Activated CD4-positive, alpha-beta T cell treated with anti-CD3 and anti-CD28 coated beads for 36 hours (primary cell): ENCODE results near the gene SCGB1D4. TPM values are rescaled to one million over a fixed set of nuclear protein-coding genes. Genes with fewer than 3 reads are reported as not detected.
"Not testable (repeated sequence)": the region's sequence is repeated elsewhere in the genome, so short reads cannot be mapped to it uniquely, and the experiment has no call there.

Experiments used
- ATAC-seq: fragments of 200-7000 bp; cut with Tn5 transposase; one replicate; pipeline ENCODE4 v1.10.0; 2021; ENCODE audit warnings: mild to moderate bottlenecking, moderate library complexity
- CTCF ChIA-PET: fragments of 350-600 bp; sonication (Branson Sonifier 250); formaldehyde crosslinking; loops from one replicate; lab custom pipeline; 2021; ENCODE audit warnings: antibody characterized with exemption; lab: Charles Lee
- POLR2A ChIA-PET: fragments of 350-600 bp; sonication (Branson Sonifier 250); formaldehyde crosslinking; loops from one replicate; lab custom pipeline; 2021; ENCODE audit warnings: antibody characterized with exemption, inconsistent platforms; lab: Charles Lee
- DNase-seq: peaks from one replicate; pipeline ENCODE4 v3.0.0-alpha.2; 2020
- H3K27ac Mint-ChIP-seq: one replicate; pipeline ENCODE4 v1.8.0; 2021; ENCODE audit warnings: mixed read lengths
- H3K27me3 Mint-ChIP-seq: one replicate; pipeline ENCODE4 v1.8.0; 2021; ENCODE audit warnings: mixed read lengths
- H3K36me3 Mint-ChIP-seq: one replicate; pipeline ENCODE4 v1.8.0; 2021; ENCODE audit warnings: low read depth, mixed read lengths
- H3K4me1 Mint-ChIP-seq: one replicate; pipeline ENCODE4 v1.8.0; 2021; ENCODE audit warnings: mixed read lengths
- H3K4me3 Mint-ChIP-seq: one replicate; pipeline ENCODE4 v1.8.0; 2021; ENCODE audit warnings: mild to moderate bottlenecking, moderate library complexity, mixed read lengths
- H3K9me3 Mint-ChIP-seq: one replicate; pipeline ENCODE4 v1.8.0; 2021; ENCODE audit warnings: low read depth, mixed read lengths
- intact Hi-C, 2 experiments: fragments of 100-400 bp; cut with DNase I in 1 of 2; cut with micrococcal nuclease in 1 of 2; formaldehyde crosslinking; loops; one replicate each; pipeline versions ENCODE4 v1.14.2 to v1.15.1; 2022 to 2024; cut with DNase I, micrococcal nuclease
- total RNA-seq, 2 experiments: library from RNA; stranded (reverse); gene quantifications; one replicate each; pipeline ENCODE4 v1.2.3, GENCODE V29; 2021

The SCGB1D4 gene
- total RNA-seq, 2 experiments from 2014 or later = not detected

- intact Hi-C loops, POLR2A ChIA-PET, DNase-seq, H3K27ac Mint-ChIP-seq, H3K4me3 Mint-ChIP-seq, H3K36me3 Mint-ChIP-seq, ATAC-seq, H3K9me3 Mint-ChIP-seq, H3K4me1 Mint-ChIP-seq: not testable (repeated sequence)
- CTCF ChIA-PET = interaction anchor here (0.9 kb wide), 1 partner anchor 9 kb away, joined by 3 read pairs; no protein-coding TSS in a partner anchor
- peaks cover 34% of the 10 kb centered on the region for H3K27me3 Mint-ChIP-seq
Measured at GRCh38 chr11:62331264-62331663, 32.4 kb upstream of the SCGB1D4 start.

- ATAC-seq, H3K27ac Mint-ChIP-seq, H3K4me1 Mint-ChIP-seq, intact Hi-C loops, POLR2A ChIA-PET, DNase-seq, H3K4me3 Mint-ChIP-seq, H3K9me3 Mint-ChIP-seq, H3K36me3 Mint-ChIP-seq: not testable (repeated sequence)
- CTCF ChIA-PET = interaction anchor here (1.1 kb wide), 2 partner anchors 13 to 18 kb away, joined by 3 read pairs; no protein-coding TSS in a partner anchor
- H3K27me3 Mint-ChIP-seq = peaks cover 26% of the 10 kb centered on the region
Measured at GRCh38 chr11:62327541-62327940, 28.7 kb upstream of the SCGB1D4 start.

GRCh38 chr11:62326719-62327118, 27.8 kb upstream of the SCGB1D4 start:
- CTCF ChIA-PET, H3K4me1 Mint-ChIP-seq: not testable (repeated sequence)

GRCh38 chr11:62325781-62326180, 26.9 kb upstream of the SCGB1D4 start:
- H3K4me1 Mint-ChIP-seq, H3K9me3 Mint-ChIP-seq, POLR2A ChIA-PET, DNase-seq, H3K4me3 Mint-ChIP-seq, ATAC-seq, H3K27ac Mint-ChIP-seq, H3K36me3 Mint-ChIP-seq: not testable (repeated sequence)
- intact Hi-C loops = loop anchor here (1.0 kb wide), 4 partner anchors 14 to 154 kb away; no protein-coding TSS in a partner anchor
- H3K27me3 Mint-ChIP-seq = peaks cover 18% of the 10 kb centered on the region
- CTCF ChIA-PET = interaction anchor here (0.9 to 1.2 kb wide), 4 partner anchors 14 to 22 kb away, joined by 3 to 4 read pairs (median 4); no protein-coding TSS in a partner anchor

More at GRCh38 chr11:62326719-62327118, 27.8 kb upstream of the SCGB1D4 start:
- DNase-seq, H3K4me3 Mint-ChIP-seq, POLR2A ChIA-PET, intact Hi-C loops, ATAC-seq, H3K9me3 Mint-ChIP-seq, H3K27ac Mint-ChIP-seq, H3K36me3 Mint-ChIP-seq: not testable (repeated sequence)
- H3K27me3 Mint-ChIP-seq = peaks cover 24% of the 10 kb centered on the region

GRCh38 chr11:62324731-62325556, 26.1 kb upstream of the SCGB1D4 start:
- ATAC-seq = peak; percentile 98
- no peak overlapping the region for H3K27ac Mint-ChIP-seq
- peak; percentile 87 for DNase-seq
- intact Hi-C loops = loop anchor here (1.0 kb wide), 4 partner anchors 14 to 154 kb away; no protein-coding TSS in a partner anchor
- peaks cover 3% of the 10 kb centered on the region for H3K4me1 Mint-ChIP-seq
- H3K27me3 Mint-ChIP-seq = peaks cover 17% of the 10 kb centered on the region
- ChIA-PET POLR2A (no interaction called here), CTCF (interaction anchor here (0.5 to 1.4 kb wide), 9 partner anchors 10 to 611 kb away, joined by 3 to 5 read pairs (median 3); no protein-coding TSS in a partner anchor)
- H3K9me3 Mint-ChIP-seq = no peaks in the 10 kb centered on the region
- no peak overlapping the region for H3K4me3 Mint-ChIP-seq
- no peaks in the 10 kb centered on the region for H3K36me3 Mint-ChIP-seq

GRCh38 chr11:62322524-62322923, 23.6 kb upstream of the SCGB1D4 start:
- H3K27me3 Mint-ChIP-seq = peaks cover 17% of the 10 kb centered on the region
- no peak overlapping the region for H3K27ac Mint-ChIP-seq
- CTCF ChIA-PET = interaction anchor here (0.6 to 3.7 kb wide), 11 partner anchors 12 to 591 kb away, joined by 3 to 31 read pairs (median 4); partner anchors contain the start of gene ASRGL1
- ATAC-seq = no peak
- intact Hi-C loops = no loop called here
- POLR2A ChIA-PET = no interaction called here
- no peaks in the 10 kb centered on the region for H3K9me3 Mint-ChIP-seq
- no peak for DNase-seq
- no peak overlapping the region for H3K4me3 Mint-ChIP-seq
- no peaks in the 10 kb centered on the region for H3K36me3 Mint-ChIP-seq
- peaks cover 3% of the 10 kb centered on the region for H3K4me1 Mint-ChIP-seq

GRCh38 chr11:62315431-62315830, 16.6 kb upstream of the SCGB1D4 start:
- ChIA-PET CTCF (interaction anchor here (0.8 to 2.5 kb wide), 2 partner anchors 102 to 1785 kb away, joined by 3 to 8 read pairs; no protein-coding TSS in a partner anchor), POLR2A (no interaction called here)
- ATAC-seq = no peak
- Mint-ChIP-seq H3K4me3 (no peak overlapping the region), H3K27ac (no peak overlapping the region), H3K9me3 (no peaks in the 10 kb centered on the region), H3K4me1 (peaks cover 10% of the 10 kb centered on the region), H3K27me3 (peaks cover 17% of the 10 kb centered on the region), H3K36me3 (no peaks in the 10 kb centered on the region)
- intact Hi-C loops = no loop called here
- no peak for DNase-seq

- H3K4me1 Mint-ChIP-seq = peaks cover 10% of the 10 kb centered on the region
- intact Hi-C loops = no loop called here
- no peak overlapping the region for H3K4me3 Mint-ChIP-seq
- no peaks in the 10 kb centered on the region for H3K36me3 Mint-ChIP-seq
- DNase-seq (no peak), ATAC-seq (no peak)
- no peak overlapping the region for H3K27ac Mint-ChIP-seq
- CTCF ChIA-PET = interaction anchor here (0.6 to 2.5 kb wide), 9 partner anchors 12 to 143 kb away, joined by 3 to 31 read pairs (median 5); partner anchors contain the start of gene SCGB1D2
- H3K27me3 Mint-ChIP-seq = peaks cover 18% of the 10 kb centered on the region
- H3K9me3 Mint-ChIP-seq = no peaks in the 10 kb centered on the region
- POLR2A ChIA-PET = no interaction called here
Measured at GRCh38 chr11:62309991-62310390, 11.1 kb upstream of the SCGB1D4 start.

GRCh38 chr11:62307950-62308349, 9.1 kb upstream of the SCGB1D4 start:
- ChIA-PET CTCF (interaction anchor here (1.6 kb wide), 1 partner anchor 33 kb away, joined by 4 read pairs; no protein-coding TSS in a partner anchor), POLR2A (no interaction called here)
- H3K27me3 Mint-ChIP-seq = peaks cover 15% of the 10 kb centered on the region
- DNase-seq (no peak), ATAC-seq (no peak)
- H3K36me3 Mint-ChIP-seq = no peaks in the 10 kb centered on the region
- H3K9me3 Mint-ChIP-seq = no peaks in the 10 kb centered on the region
- no peak overlapping the region for H3K4me3 Mint-ChIP-seq
- H3K27ac Mint-ChIP-seq = no peak overlapping the region
- peaks cover 10% of the 10 kb centered on the region for H3K4me1 Mint-ChIP-seq
- intact Hi-C loops = no loop called here

- no peaks in the 10 kb centered on the region for H3K36me3 Mint-ChIP-seq
- no peak overlapping the region for H3K4me3 Mint-ChIP-seq
- H3K27ac Mint-ChIP-seq = no peak overlapping the region
- H3K9me3 Mint-ChIP-seq = no peaks in the 10 kb centered on the region
- peaks cover 15% of the 10 kb centered on the region for H3K27me3 Mint-ChIP-seq
- POLR2A ChIA-PET = no interaction called here
- CTCF ChIA-PET = interaction anchor here (0.7 to 1.6 kb wide), 4 partner anchors 17 to 318 kb away, joined by 3 to 6 read pairs (median 4); no protein-coding TSS in a partner anchor
- peaks cover 3% of the 10 kb centered on the region for H3K4me1 Mint-ChIP-seq
- DNase-seq (no peak), ATAC-seq (no peak)
- intact Hi-C loops = no loop called here
Measured at GRCh38 chr11:62306227-62306626, 7.4 kb upstream of the SCGB1D4 start.

- peaks cover 26% of the 10 kb centered on the region for H3K27me3 Mint-ChIP-seq
- no peak overlapping the region for H3K4me3 Mint-ChIP-seq
- H3K36me3 Mint-ChIP-seq = no peaks in the 10 kb centered on the region
- DNase-seq (peak; percentile 47), ATAC-seq (no peak)
- POLR2A ChIA-PET = no interaction called here
- intact Hi-C loops = no loop called here
- H3K4me1 Mint-ChIP-seq = no peaks in the 10 kb centered on the region
- H3K9me3 Mint-ChIP-seq = no peaks in the 10 kb centered on the region
- H3K27ac Mint-ChIP-seq = no peak overlapping the region
- CTCF ChIA-PET = interaction anchor here (1.3 kb wide), 1 partner anchor 15 kb away, joined by 6 read pairs; no protein-coding TSS in a partner anchor
Measured at GRCh38 chr11:62295504-62295903, 3.4 kb downstream of the SCGB1D4 start.
